Bronchial epithelial cell (primary cell): ENCODE results near the gene PRR5L. TPM values are rescaled to one million over a fixed set of nuclear protein-coding genes. Genes with fewer than 3 reads are reported as not detected.

Experiments
- DNase-seq: peaks from one replicate; pipeline ENCODE4 v3.0.0-alpha.2; 2010; ENCODE audit warnings: low read depth
- FAIRE-seq: peaks from 2 replicates; lab custom pipeline; 2011; peaks lifted over from hg19 to GRCh38; lab: Jason Lieb, UNC
- H3K27me3 ChIP-seq: 2 replicates; pipeline ENCODE4 v1.5.1; 2011; ENCODE audit warnings: low read length; ENCODE audit not compliant: control insufficient read depth, insufficient read depth
- H3K36me3 ChIP-seq: 2 replicates; pipeline ENCODE4 v1.5.1; 2011; ENCODE audit warnings: low read length; ENCODE audit not compliant: control insufficient read depth, insufficient read depth
- H3K4me3 ChIP-seq: 2 replicates; pipeline ENCODE4 v1.5.1; 2011; ENCODE audit warnings: mild to moderate bottlenecking, low read depth, low read length, control low read depth
- total RNA-seq: library from RNA; depleted of rRNA; stranded (reverse); fragments of >200 nt; gene quantifications from 2 replicates; pipeline ENCODE4 v1.2.1, GENCODE V29; 2014
- TF ChIP-seq, protein P1 (sequence below): IDR thresholded peaks from 2 replicates; pipeline ENCODE4 v1.5.1; 2011; ENCODE audit warnings: mild to moderate bottlenecking, moderate library complexity, low read length, control low read depth, inconsistent platforms; ENCODE audit not compliant: insufficient read depth, severe bottlenecking

The PRR5L gene
- total RNA-seq, 1 donor from 2014 or later, result 10.0 TPM

DNA sequence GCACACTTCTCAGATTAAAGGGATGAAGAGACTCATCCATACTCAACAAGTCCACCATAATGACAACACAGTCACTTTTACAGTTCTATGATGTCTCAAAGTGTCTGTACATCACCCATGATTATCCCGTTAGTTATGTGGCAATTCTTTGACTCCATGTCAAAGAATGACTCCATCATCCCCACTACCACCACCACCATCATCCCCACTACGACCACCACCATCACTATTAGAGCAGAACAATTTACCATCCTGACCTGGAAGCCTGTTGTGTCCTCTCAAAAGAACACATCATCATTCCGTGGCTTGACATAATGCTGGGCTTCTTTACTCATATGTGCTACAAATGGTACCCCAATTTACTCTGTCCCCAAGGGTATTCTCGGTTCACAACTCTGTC is 13.7 kb downstream of the PRR5L start:
- Histone ChIP-seq H3K4me3 (no peak overlapping the region), H3K27me3 (no peaks in the 10 kb centered on the region), H3K36me3 (no peaks in the 10 kb centered on the region)
- FAIRE-seq (peak; percentile 90), DNase-seq (no peak)
- TF ChIP-seq, protein P1, sequence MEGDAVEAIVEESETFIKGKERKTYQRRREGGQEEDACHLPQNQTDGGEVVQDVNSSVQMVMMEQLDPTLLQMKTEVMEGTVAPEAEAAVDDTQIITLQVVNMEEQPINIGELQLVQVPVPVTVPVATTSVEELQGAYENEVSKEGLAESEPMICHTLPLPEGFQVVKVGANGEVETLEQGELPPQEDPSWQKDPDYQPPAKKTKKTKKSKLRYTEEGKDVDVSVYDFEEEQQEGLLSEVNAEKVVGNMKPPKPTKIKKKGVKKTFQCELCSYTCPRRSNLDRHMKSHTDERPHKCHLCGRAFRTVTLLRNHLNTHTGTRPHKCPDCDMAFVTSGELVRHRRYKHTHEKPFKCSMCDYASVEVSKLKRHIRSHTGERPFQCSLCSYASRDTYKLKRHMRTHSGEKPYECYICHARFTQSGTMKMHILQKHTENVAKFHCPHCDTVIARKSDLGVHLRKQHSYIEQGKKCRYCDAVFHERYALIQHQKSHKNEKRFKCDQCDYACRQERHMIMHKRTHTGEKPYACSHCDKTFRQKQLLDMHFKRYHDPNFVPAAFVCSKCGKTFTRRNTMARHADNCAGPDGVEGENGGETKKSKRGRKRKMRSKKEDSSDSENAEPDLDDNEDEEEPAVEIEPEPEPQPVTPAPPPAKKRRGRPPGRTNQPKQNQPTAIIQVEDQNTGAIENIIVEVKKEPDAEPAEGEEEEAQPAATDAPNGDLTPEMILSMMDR, result no peak

- FAIRE-seq (no peak), DNase-seq (peak; percentile 65)
- no peak overlapping the region for H3K4me3 ChIP-seq
- H3K36me3 ChIP-seq, result no peaks in the 10 kb centered on the region
- H3K27me3 ChIP-seq, result no peaks in the 10 kb centered on the region
- TF ChIP-seq, protein P1, result no peak
These were observed 16.0 kb downstream of the PRR5L start for GRCh38 chr11:36311926-36312595.

- Histone ChIP-seq H3K4me3 (no peak overlapping the region), H3K36me3 (no peaks in the 10 kb centered on the region), H3K27me3 (no peaks in the 10 kb centered on the region)
- DNase-seq (peak; percentile 90), FAIRE-seq (no peak)
- TF ChIP-seq, protein P1, result no peak
These were observed 16.8 kb downstream of the PRR5L start for GRCh38 chr11:36312611-36313472.

DNA sequence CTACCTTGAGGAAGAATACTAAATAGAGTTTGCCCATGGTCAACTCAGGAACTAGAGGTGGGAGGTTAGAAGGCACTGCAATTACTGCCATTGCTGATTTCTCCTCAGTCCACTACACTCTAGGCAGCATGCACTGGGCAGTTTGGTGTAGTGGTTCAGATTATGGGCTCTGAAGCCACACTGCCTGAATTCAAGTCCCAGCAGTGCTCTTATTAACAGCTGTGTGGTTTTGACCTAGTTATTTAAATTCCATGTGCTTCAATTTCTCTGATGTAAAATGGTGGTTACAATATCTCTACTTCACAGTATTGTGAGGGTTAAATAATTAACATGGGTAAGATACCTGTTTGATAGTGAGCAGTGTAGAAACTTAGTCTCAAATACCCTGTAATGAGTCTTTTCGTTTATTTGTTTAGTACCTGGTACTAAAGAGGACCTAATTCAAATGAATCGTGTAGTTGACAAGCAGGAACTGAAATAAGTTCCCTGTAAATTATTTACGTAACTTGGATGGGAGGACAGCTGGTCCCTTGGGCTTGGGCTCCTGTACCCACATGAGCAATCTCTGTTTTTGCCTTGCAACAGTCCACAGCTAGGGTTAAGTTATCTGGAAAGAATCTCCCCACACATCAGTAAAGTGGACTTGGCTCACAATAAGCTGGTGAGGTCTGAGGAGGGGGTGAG is 17.8 kb downstream of the PRR5L start:
- TF ChIP-seq, protein P1, result no peak
- Histone ChIP-seq H3K36me3 (no peaks in the 10 kb centered on the region), H3K27me3 (no peaks in the 10 kb centered on the region), H3K4me3 (no peak overlapping the region)
- FAIRE-seq (no peak), DNase-seq (no peak)

DNA sequence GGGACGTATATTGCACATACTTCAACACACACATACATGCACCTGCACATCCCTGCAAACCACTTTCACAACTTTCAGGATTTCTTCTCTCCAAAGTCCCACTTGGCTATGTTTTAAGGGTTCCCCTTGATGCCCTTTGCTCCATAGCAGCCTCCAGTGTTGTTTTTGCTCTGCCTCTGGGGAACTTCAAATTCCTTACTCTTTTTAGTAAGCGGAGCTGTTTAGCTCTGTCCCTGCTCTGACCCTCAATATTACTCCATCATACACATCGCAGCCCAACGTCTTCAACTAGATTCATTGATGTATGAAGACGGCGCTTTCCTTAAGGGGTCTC is 18.3 kb downstream of the PRR5L start:
- Histone ChIP-seq H3K36me3 (no peaks in the 10 kb centered on the region), H3K4me3 (no peak overlapping the region), H3K27me3 (no peaks in the 10 kb centered on the region)
- TF ChIP-seq, protein P1, result no peak
- no peak for DNase-seq
- no peak for FAIRE-seq
